SK-N-SH (cell line): ENCODE data around the gene DUSP16. TPM values are rescaled to one million over a fixed set of nuclear protein-coding genes. Genes with fewer than 3 reads are reported as not detected.
"Not testable (repeated sequence)": the region's sequence is repeated elsewhere in the genome, so short reads cannot be mapped to it uniquely, and the experiment has no call there.

Experiments used
- CTCF ChIA-PET: fragments of 300-600, 350-600 bp; formaldehyde crosslinking; extraction: SDS; loops from one replicate; lab custom pipeline; 2021; lab: Yijun Ruan, JAX
- POLR2A ChIA-PET: fragments of 350-600 bp; sonication (Branson Sonifier 250); formaldehyde crosslinking; extraction: SDS; loops from one replicate; lab custom pipeline; 2020; ENCODE audit warnings: antibody characterized with exemption, inconsistent platforms; lab: Yijun Ruan, JAX
- DNase-seq: peaks from one replicate; pipeline ENCODE4 v3.0.0; 2012
- H2AFZ ChIP-seq: fragments of 200-600 bp; sonication (generic); 2 replicates; pipeline ENCODE4 v1.8.1; 2016; ENCODE audit warnings: antibody characterized with exemption, mild to moderate bottlenecking, low read depth
- H3F3A ChIP-seq: fragments of 200-600 bp; sonication (generic); replicated peaks from 2 replicates; pipeline ENCODE3; 2016; ENCODE audit warnings: antibody characterized with exemption, mild to moderate bottlenecking; ENCODE audit not compliant: insufficient read depth
- H3K27ac ChIP-seq, 2 experiments: fragments of 200-500 bp in 1 of 2; fragments of 200-600 bp in 1 of 2; sonication (Bioruptor generic) in 1 of 2; sonication (generic), shearing (Covaris generic) in 1 of 2; 2 replicates each; pipeline versions ENCODE4 v1.5.1 to v1.6.1; 2014 to 2016; ENCODE audit warnings: low read depth in 2 of 2, inconsistent platforms in 1 of 2, low read length in 1 of 2, mild to moderate bottlenecking in 1 of 2, mixed read lengths in 1 of 2
- H3K27me3 ChIP-seq: fragments of 200-600 bp; sonication (generic), shearing (Covaris generic); 2 replicates; pipeline ENCODE4 v1.6.1; 2016; ENCODE audit warnings: mixed run types; ENCODE audit not compliant: insufficient read depth
- H3K36me3 ChIP-seq, 2 experiments: fragments of 200-500 bp in 1 of 2; fragments of 200-600 bp in 1 of 2; sonication (Bioruptor generic) in 1 of 2; sonication (generic) in 1 of 2; replicated peaks in 1 of 2; 2 replicates each; pipeline versions ENCODE3 to v1.5.1; 2014 to 2016; ENCODE audit warnings: low read length in 1 of 2, mild to moderate bottlenecking in 1 of 2; ENCODE audit not compliant: insufficient read depth in 2 of 2, control insufficient read depth in 1 of 2
- H3K4me1 ChIP-seq, 2 experiments: fragments of 200-500 bp in 1 of 2; fragments of 200-600 bp in 1 of 2; sonication (Bioruptor generic) in 1 of 2; sonication (generic), shearing (Covaris generic) in 1 of 2; 2 replicates each; pipeline versions ENCODE4 v1.5.1 to v1.6.1; 2014 to 2016; ENCODE audit warnings: low read depth in 1 of 2, low read length in 1 of 2, mixed run types in 1 of 2; ENCODE audit not compliant: insufficient read depth in 2 of 2, control insufficient read depth in 1 of 2
- H3K4me2 ChIP-seq: fragments of 200-600 bp; sonication (generic), shearing (Covaris generic); 2 replicates; pipeline ENCODE4 v1.6.1; 2017; ENCODE audit warnings: mixed run types
- H3K4me3 ChIP-seq, 2 experiments: fragments of 200-500 bp in 1 of 2; fragments of 200-600 bp in 1 of 2; sonication (Bioruptor generic) in 1 of 2; sonication (generic), shearing (Covaris generic) in 1 of 2; 2 replicates each; pipeline versions ENCODE4 v1.5.1 to v1.8.1; 2014 to 2016; ENCODE audit warnings: low read depth in 2 of 2, inconsistent platforms in 1 of 2, low read length in 1 of 2, mild to moderate bottlenecking in 1 of 2, mixed read lengths in 1 of 2, moderate library complexity in 1 of 2
- H3K79me2 ChIP-seq: fragments of 200-600 bp; sonication (generic); 2 replicates; pipeline ENCODE4 v1.8.1; 2017; ENCODE audit warnings: mild to moderate bottlenecking; ENCODE audit not compliant: insufficient read depth
- H3K9ac ChIP-seq: fragments of 200-600 bp; sonication (generic); 2 replicates; pipeline ENCODE4 v1.6.1; 2017; ENCODE audit warnings: mixed run types
- H3K9me2 ChIP-seq: fragments of 200-600 bp; sonication (generic); 2 replicates; pipeline ENCODE4 v1.6.1; 2017; ENCODE audit warnings: mixed run types
- H3K9me3 ChIP-seq: fragments of 200-600 bp; sonication (generic); 2 replicates; pipeline ENCODE4 v1.6.1; 2017; ENCODE audit warnings: mixed run types, mild to moderate bottlenecking, moderate library complexity
- H4K20me1 ChIP-seq: fragments of 200-600 bp; sonication (generic); 2 replicates; pipeline ENCODE4 v1.6.1; 2017; ENCODE audit warnings: mild to moderate bottlenecking, mixed run types; ENCODE audit not compliant: insufficient read depth
- CHD2 ChIP-seq: fragments of 150-350 bp; IDR thresholded peaks from 2 replicates; pipeline ENCODE4 v1.6.1; 2018; ENCODE audit warnings: low read length; ENCODE audit not compliant: partially characterized antibody
- ELF1 ChIP-seq: IDR thresholded peaks from 2 replicates; pipeline ENCODE4 v1.4.0; 2012
- EZH2phosphoT487 ChIP-seq: fragments of 200-600 bp; sonication (generic); IDR thresholded peaks from 2 replicates; pipeline ENCODE4 v1.6.1; 2017; ENCODE audit warnings: low read depth, mixed run types, mild to moderate bottlenecking, antibody characterized with exemption, moderate library complexity, borderline replicate concordance
- FOSL2 ChIP-seq: IDR thresholded peaks from 2 replicates; pipeline ENCODE4 v1.4.0; 2012; ENCODE audit warnings: low read depth, mild to moderate bottlenecking, moderate library complexity, borderline replicate concordance
- FOXM1 ChIP-seq: IDR thresholded peaks from 2 replicates; pipeline ENCODE4 v1.4.0; 2012; ENCODE audit warnings: low read depth, mild to moderate bottlenecking
- GATA2 ChIP-seq: sonication (generic); formaldehyde crosslinking; IDR thresholded peaks from 2 replicates; pipeline ENCODE4 v1.5.0; 2020; ENCODE audit warnings: mild to moderate bottlenecking, missing genetic modification reagents
- JUND ChIP-seq: IDR thresholded peaks from 2 replicates; pipeline ENCODE4 v1.4.0; 2012
- MEF2A ChIP-seq: IDR thresholded peaks from 2 replicates; pipeline ENCODE4 v1.4.0; 2012; ENCODE audit warnings: low read depth, borderline replicate concordance
- NRF1 ChIP-seq: IDR thresholded peaks from 2 replicates; pipeline ENCODE4 v1.6.1; 2012; ENCODE audit warnings: low read depth, mild to moderate bottlenecking, low read length
- RCOR1 ChIP-seq: fragments of 150-350 bp; IDR thresholded peaks from 2 replicates; pipeline ENCODE4 v1.6.1; 2017; ENCODE audit warnings: antibody characterized with exemption, low read length
- TAF1 ChIP-seq: IDR thresholded peaks from 2 replicates; pipeline ENCODE4 v1.6.1; 2012; ENCODE audit warnings: low read depth, mild to moderate bottlenecking, low read length, moderate library complexity, borderline replicate concordance
- TCF12 ChIP-seq: IDR thresholded peaks from 2 replicates; pipeline ENCODE4 v1.4.0; 2012
- TEAD4 ChIP-seq: IDR thresholded peaks from 2 replicates; pipeline ENCODE4 v1.4.0; 2012; ENCODE audit warnings: mild to moderate bottlenecking, borderline replicate concordance; ENCODE audit not compliant: insufficient read depth
- YY1 ChIP-seq: IDR thresholded peaks from 2 replicates; pipeline ENCODE4 v1.4.0; 2012; ENCODE audit warnings: low read depth, mild to moderate bottlenecking
- WGBS: methylation state at CpG from one replicate; pipeline ENCODE4 v1.1.6; 2017; ENCODE audit warnings: low lambda C conversion rate; 5-methylcytosine and 5-hydroxymethylcytosine counted together
- polyA plus RNA-seq, 3 experiments: library from polyadenylated mRNA; depleted of rRNA; stranded (reverse); fragments of >200 nt; gene quantifications; 2 replicates each; pipeline ENCODE4 v1.2.3, GENCODE V29; 2012
- TF ChIP-seq, protein P1 (sequence below): fragments of 150-350 bp; IDR thresholded peaks from 2 replicates; pipeline ENCODE4 v1.6.1; 2017; ENCODE audit warnings: antibody characterized with exemption, low read length, low read depth, borderline replicate concordance
- TF ChIP-seq, protein P2 (sequence below): IDR thresholded peaks from 2 replicates; pipeline ENCODE4 v1.4.0; 2012; ENCODE audit warnings: low read depth, borderline replicate concordance
- TF ChIP-seq, protein P3 (sequence below): IDR thresholded peaks from 2 replicates; pipeline ENCODE4; 2012
- TF ChIP-seq, protein P4 (sequence below): IDR thresholded peaks from 2 replicates; pipeline ENCODE4 v1.6.1; 2012; ENCODE audit warnings: mild to moderate bottlenecking, low read depth, low read length, moderate library complexity
- TF ChIP-seq, protein P5 (sequence below): fragments of 150-350 bp; IDR thresholded peaks from 2 replicates; pipeline ENCODE4 v1.6.1; 2016; ENCODE audit warnings: mild to moderate bottlenecking, low read depth, low read length
- TF ChIP-seq, protein P6 (sequence below): IDR thresholded peaks from 2 replicates; pipeline ENCODE4 v1.4.0; 2012; ENCODE audit warnings: low read depth, borderline replicate concordance

Gene DUSP16
- polyA plus RNA-seq, 1 of the 3 experiments (the other 2 are of a cell fraction) = 7.1 TPM

DNA sequence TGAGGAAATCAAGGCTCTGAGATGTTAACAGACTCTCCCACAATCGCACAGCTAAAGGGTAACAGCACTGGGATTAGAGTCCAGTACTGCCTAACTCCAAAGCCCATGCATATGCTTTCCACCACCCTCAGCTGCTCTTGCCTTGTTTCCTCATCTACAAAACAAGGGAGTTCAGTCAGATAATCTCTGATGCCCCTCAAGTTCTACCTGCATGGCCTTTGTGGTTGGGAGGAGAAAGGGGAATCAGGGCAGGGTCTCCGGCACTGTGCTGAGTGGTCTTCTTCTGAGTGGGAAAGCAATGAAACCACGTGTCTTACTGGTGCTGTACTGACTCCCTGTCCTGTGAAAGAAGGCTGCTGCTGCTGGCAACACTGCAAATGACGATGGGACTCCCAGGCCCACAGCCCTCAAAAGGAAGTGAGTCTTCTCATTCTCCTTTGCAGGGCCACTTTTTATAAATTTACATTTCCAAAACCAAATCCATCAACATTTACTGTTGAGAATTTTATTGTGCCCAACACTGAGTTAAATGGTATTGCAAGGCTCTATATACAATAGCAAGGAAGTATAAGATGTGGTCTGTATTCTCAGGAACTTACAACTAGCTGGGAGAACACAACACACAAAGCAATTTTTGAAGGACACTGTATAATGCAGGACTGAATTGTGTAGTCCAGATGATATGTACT is 19.7 kb upstream of the DUSP16 start:
- WGBS = 88% methylated on average over 4 of the region's 4 CpGs
- TF ChIP-seq MEF2A (no peak), TCF12 (no peak), YY1 (no peak), GATA2 (no peak), FOXM1 (no peak), JUND (no peak), TAF1 (no peak), RCOR1 (no peak), EZH2phosphoT487 (no peak), ELF1 (no peak), NRF1 (no peak), FOSL2 (no peak), TEAD4 (no peak), CHD2 (no peak)
- TF ChIP-seq, protein P1, sequence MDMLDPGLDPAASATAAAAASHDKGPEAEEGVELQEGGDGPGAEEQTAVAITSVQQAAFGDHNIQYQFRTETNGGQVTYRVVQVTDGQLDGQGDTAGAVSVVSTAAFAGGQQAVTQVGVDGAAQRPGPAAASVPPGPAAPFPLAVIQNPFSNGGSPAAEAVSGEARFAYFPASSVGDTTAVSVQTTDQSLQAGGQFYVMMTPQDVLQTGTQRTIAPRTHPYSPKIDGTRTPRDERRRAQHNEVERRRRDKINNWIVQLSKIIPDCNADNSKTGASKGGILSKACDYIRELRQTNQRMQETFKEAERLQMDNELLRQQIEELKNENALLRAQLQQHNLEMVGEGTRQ = no peak
- TF ChIP-seq, protein P2, sequence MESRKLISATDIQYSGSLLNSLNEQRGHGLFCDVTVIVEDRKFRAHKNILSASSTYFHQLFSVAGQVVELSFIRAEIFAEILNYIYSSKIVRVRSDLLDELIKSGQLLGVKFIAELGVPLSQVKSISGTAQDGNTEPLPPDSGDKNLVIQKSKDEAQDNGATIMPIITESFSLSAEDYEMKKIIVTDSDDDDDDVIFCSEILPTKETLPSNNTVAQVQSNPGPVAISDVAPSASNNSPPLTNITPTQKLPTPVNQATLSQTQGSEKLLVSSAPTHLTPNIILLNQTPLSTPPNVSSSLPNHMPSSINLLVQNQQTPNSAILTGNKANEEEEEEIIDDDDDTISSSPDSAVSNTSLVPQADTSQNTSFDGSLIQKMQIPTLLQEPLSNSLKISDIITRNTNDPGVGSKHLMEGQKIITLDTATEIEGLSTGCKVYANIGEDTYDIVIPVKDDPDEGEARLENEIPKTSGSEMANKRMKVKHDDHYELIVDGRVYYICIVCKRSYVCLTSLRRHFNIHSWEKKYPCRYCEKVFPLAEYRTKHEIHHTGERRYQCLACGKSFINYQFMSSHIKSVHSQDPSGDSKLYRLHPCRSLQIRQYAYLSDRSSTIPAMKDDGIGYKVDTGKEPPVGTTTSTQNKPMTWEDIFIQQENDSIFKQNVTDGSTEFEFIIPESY = no peak
- TF ChIP-seq, protein P3, sequence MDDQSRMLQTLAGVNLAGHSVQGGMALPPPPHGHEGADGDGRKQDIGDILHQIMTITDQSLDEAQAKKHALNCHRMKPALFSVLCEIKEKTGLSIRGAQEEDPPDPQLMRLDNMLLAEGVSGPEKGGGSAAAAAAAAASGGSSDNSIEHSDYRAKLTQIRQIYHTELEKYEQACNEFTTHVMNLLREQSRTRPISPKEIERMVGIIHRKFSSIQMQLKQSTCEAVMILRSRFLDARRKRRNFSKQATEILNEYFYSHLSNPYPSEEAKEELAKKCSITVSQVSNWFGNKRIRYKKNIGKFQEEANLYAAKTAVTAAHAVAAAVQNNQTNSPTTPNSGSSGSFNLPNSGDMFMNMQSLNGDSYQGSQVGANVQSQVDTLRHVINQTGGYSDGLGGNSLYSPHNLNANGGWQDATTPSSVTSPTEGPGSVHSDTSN = no peak
- TF ChIP-seq, protein P4, sequence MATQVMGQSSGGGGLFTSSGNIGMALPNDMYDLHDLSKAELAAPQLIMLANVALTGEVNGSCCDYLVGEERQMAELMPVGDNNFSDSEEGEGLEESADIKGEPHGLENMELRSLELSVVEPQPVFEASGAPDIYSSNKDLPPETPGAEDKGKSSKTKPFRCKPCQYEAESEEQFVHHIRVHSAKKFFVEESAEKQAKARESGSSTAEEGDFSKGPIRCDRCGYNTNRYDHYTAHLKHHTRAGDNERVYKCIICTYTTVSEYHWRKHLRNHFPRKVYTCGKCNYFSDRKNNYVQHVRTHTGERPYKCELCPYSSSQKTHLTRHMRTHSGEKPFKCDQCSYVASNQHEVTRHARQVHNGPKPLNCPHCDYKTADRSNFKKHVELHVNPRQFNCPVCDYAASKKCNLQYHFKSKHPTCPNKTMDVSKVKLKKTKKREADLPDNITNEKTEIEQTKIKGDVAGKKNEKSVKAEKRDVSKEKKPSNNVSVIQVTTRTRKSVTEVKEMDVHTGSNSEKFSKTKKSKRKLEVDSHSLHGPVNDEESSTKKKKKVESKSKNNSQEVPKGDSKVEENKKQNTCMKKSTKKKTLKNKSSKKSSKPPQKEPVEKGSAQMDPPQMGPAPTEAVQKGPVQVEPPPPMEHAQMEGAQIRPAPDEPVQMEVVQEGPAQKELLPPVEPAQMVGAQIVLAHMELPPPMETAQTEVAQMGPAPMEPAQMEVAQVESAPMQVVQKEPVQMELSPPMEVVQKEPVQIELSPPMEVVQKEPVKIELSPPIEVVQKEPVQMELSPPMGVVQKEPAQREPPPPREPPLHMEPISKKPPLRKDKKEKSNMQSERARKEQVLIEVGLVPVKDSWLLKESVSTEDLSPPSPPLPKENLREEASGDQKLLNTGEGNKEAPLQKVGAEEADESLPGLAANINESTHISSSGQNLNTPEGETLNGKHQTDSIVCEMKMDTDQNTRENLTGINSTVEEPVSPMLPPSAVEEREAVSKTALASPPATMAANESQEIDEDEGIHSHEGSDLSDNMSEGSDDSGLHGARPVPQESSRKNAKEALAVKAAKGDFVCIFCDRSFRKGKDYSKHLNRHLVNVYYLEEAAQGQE = no peak
- TF ChIP-seq, protein P5, sequence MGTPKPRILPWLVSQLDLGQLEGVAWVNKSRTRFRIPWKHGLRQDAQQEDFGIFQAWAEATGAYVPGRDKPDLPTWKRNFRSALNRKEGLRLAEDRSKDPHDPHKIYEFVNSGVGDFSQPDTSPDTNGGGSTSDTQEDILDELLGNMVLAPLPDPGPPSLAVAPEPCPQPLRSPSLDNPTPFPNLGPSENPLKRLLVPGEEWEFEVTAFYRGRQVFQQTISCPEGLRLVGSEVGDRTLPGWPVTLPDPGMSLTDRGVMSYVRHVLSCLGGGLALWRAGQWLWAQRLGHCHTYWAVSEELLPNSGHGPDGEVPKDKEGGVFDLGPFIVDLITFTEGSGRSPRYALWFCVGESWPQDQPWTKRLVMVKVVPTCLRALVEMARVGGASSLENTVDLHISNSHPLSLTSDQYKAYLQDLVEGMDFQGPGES = no peak
- TF ChIP-seq, protein P6, sequence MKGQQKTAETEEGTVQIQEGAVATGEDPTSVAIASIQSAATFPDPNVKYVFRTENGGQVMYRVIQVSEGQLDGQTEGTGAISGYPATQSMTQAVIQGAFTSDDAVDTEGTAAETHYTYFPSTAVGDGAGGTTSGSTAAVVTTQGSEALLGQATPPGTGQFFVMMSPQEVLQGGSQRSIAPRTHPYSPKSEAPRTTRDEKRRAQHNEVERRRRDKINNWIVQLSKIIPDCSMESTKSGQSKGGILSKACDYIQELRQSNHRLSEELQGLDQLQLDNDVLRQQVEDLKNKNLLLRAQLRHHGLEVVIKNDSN = no peak
- TF ChIP-seq, all 33 proteins: peak for 0
- H3K27me3 ChIP-seq = no peaks in the 10 kb centered on the region
- ChIA-PET POLR2A (no interaction called here), CTCF (no interaction called here)
- peaks cover 0 to 12% of the 10 kb centered on the region in 2 experiments; a peak in 2 of 4 replicates for H3K4me1 ChIP-seq
- no peaks in the 10 kb centered on the region for H3K79me2 ChIP-seq
- H3K9ac ChIP-seq = no peak overlapping the region
- H3K4me3 ChIP-seq = no peak overlapping the region
- no peak overlapping the region for H3K27ac ChIP-seq
- H4K20me1 ChIP-seq = no peaks in the 10 kb centered on the region
- H3K9me2 ChIP-seq = no peaks in the 10 kb centered on the region
- DNase-seq = no peak
- H3F3A ChIP-seq = no peaks in the 10 kb centered on the region
- no peak overlapping the region for H3K4me2 ChIP-seq
- no peak overlapping the region for H2AFZ ChIP-seq
- no peaks in the 10 kb centered on the region for H3K9me3 ChIP-seq
- no peaks in the 10 kb centered on the region for H3K36me3 ChIP-seq

DNA sequence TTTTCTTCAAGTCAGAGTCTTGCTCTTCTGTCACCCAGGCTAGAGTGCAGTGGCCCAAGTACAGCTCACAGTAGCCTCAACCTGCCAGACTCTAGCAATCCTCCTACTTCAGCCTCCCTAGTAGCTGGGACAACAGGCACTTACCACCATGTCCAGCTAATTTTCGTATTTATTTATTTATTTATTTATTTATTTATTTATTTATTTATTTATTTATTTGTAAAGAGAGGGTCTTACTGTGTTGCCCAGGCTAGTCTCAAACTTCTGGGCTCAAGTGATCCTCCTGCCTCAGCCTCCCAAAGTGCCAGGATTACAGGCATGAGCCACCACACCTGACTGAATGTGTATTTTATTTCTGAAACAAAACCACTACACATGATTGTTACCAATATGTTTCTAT is 18.1 kb upstream of the DUSP16 start:
- CTCF ChIA-PET, H3K27me3 ChIP-seq, H3F3A ChIP-seq, H4K20me1 ChIP-seq, H3K9me3 ChIP-seq, H3K9ac ChIP-seq, H3K36me3 ChIP-seq, H2AFZ ChIP-seq, DNase-seq, POLR2A ChIA-PET, H3K79me2 ChIP-seq, H3K4me2 ChIP-seq, H3K4me3 ChIP-seq, H3K4me1 ChIP-seq, H3K27ac ChIP-seq, H3K9me2 ChIP-seq: not testable (repeated sequence)
- 53% methylated on average over 1 of the region's 1 CpG for WGBS
